Left ventricle myocardium inferior (tissue), 1 donor: ENCODE data around the gene IFIT1. TPM values are rescaled to one million over a fixed set of nuclear protein-coding genes. Genes with fewer than 3 reads are reported as not detected.

Experiments used
- DNase-seq: peaks from one replicate; pipeline ENCODE4 v3.0.0-alpha.2; 2020
- H3K27ac ChIP-seq: fragments of 200-600 bp; replicated peaks from 2 replicates; pipeline ENCODE4 v1.8.0; 2021
- H3K27me3 ChIP-seq: fragments of 200-600 bp; 2 replicates; pipeline ENCODE4 v1.8.0; 2021; ENCODE audit warnings: low read depth
- H3K36me3 ChIP-seq: fragments of 200-600 bp; 2 replicates; pipeline ENCODE4 v1.8.0; 2021
- H3K4me1 ChIP-seq: fragments of 200-600 bp; 2 replicates; pipeline ENCODE4 v1.8.0; 2021
- H3K4me3 ChIP-seq: fragments of 200-600 bp; 2 replicates; pipeline ENCODE4 v1.8.0; 2021; ENCODE audit warnings: mild to moderate bottlenecking, moderate library complexity
- H3K9me3 ChIP-seq: fragments of 200-600 bp; replicated peaks from 2 replicates; pipeline ENCODE4 v1.8.0; 2021
- intact Hi-C: fragments of 100-400 bp; cut with micrococcal nuclease; formaldehyde crosslinking; loops from one replicate; pipeline ENCODE4 v1.11.0; 2022
- total RNA-seq: library from RNA; stranded (reverse); fragmentation: NEBNext Ultra II Directional; extraction: Animal tissue kit (Norgen Biotek cat#: 25700); gene quantifications from one replicate; pipeline ENCODE4 v1.2.1, GENCODE V29; 2021
- TF ChIP-seq, protein P1 (sequence below): fragments of 200-600 bp; IDR thresholded peaks from 2 replicates; pipeline ENCODE4 v1.8.0; 2021; ENCODE audit warnings: antibody characterized with exemption, mild to moderate bottlenecking, borderline replicate concordance
- donor health status: DM: no; HTN: yes; CAD: no; lungs with severe emphysema.

IFIT1 gene
- total RNA-seq, 1 donor from 2014 or later = 31.0 TPM

DNA sequence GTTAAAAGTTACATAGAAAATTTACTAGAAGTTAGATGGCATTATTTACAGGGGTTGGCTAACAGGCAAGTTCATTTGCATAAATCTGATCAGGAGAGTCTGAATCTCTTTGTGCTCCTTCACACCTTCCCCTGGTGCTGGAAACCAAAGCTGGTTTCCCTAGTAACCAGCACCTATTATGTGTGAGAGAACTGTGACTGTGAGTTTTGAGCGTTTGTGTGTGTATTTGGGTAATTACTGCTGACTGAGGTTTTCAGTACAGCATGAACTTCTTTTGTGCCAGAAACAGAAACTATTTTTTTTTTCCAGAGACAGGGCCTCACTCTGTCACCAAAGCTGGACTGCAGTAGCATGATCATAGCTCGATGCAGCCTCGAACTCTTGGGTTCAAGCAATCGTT is 24.9 kb upstream of the IFIT1 start:
- intact Hi-C loops = no loop called here
- Histone ChIP-seq H3K27ac (peak overlapping the region; percentile 22), H3K36me3 (no peaks in the 10 kb centered on the region), H3K4me3 (no peak overlapping the region), H3K27me3 (no peaks in the 10 kb centered on the region), H3K9me3 (no peaks in the 10 kb centered on the region), H3K4me1 (peaks cover 48% of the 10 kb centered on the region)
- TF ChIP-seq, protein P1, sequence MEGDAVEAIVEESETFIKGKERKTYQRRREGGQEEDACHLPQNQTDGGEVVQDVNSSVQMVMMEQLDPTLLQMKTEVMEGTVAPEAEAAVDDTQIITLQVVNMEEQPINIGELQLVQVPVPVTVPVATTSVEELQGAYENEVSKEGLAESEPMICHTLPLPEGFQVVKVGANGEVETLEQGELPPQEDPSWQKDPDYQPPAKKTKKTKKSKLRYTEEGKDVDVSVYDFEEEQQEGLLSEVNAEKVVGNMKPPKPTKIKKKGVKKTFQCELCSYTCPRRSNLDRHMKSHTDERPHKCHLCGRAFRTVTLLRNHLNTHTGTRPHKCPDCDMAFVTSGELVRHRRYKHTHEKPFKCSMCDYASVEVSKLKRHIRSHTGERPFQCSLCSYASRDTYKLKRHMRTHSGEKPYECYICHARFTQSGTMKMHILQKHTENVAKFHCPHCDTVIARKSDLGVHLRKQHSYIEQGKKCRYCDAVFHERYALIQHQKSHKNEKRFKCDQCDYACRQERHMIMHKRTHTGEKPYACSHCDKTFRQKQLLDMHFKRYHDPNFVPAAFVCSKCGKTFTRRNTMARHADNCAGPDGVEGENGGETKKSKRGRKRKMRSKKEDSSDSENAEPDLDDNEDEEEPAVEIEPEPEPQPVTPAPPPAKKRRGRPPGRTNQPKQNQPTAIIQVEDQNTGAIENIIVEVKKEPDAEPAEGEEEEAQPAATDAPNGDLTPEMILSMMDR = no peak
- DNase-seq = no peak

DNA sequence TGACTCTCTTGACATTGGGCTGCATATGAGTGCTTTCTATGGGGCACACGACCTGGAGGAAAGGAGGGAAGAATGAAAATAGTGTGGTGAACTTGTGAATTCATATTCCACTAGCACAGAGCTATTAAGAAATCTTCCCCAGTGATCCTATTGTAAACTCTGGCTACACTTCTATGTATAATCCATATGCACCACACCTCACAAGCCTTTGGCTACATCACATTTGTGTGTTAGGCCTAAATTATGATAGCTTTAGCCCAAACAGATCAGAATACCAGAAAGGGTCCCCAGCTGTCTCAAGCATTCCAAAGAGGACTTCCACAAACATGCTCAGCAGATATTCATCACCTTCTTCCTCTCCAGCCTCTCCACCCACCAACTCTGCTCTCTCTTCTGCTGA is 24.3 kb upstream of the IFIT1 start:
- Histone ChIP-seq H3K27me3 (no peaks in the 10 kb centered on the region), H3K27ac (no peak overlapping the region), H3K4me3 (no peak overlapping the region), H3K9me3 (no peaks in the 10 kb centered on the region), H3K4me1 (peaks cover 45% of the 10 kb centered on the region), H3K36me3 (no peaks in the 10 kb centered on the region)
- DNase-seq = no peak
- TF ChIP-seq, protein P1 = no peak
- intact Hi-C loops = no loop called here

DNA sequence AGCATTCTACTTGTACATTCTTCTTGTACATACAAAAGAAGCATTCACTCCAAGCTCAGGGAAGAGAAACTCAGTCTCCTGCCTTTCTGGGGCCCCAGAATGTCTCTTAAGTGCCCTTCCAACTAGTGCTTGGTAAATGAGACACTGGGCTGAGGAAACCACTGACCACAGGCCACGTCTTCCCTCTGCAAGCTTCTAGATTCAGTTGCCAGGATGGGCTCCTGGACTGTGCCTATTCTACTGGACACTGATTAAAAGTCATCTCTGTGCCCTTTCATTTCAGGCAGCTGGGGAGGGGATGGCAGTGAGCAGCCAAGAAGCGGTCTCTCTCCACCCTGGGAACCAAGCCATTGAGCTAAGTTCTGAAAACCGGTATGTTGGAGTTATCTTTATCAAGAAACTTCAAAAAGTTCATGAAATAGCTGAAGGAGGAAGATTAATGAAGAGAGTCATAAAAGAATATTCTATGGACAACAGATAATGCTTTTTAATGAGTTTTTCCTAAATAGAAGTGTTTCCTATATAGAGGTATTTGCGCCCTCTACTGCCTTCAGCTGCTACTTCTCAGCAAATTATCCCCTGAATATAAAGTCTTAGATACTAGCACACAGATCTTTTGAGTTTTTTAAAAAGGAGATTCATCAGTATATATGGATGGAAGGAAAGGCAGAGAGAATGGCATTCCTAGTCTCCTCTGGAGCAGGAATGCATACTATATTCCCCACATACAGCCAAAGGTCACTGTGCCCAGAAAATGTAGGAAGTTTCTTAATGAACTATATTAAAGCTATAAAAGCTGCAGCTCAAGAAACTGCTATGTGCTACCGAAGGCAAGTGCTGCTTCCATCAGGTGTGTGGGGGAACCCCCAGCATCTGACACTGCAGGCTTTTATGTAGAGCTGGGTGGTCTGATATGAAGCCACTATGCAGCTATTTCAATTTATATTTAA is 23.0 kb upstream of the IFIT1 start:
- no peak for DNase-seq
- intact Hi-C loops = no loop called here
- Histone ChIP-seq H3K9me3 (no peaks in the 10 kb centered on the region), H3K27me3 (no peaks in the 10 kb centered on the region), H3K4me1 (peaks cover 50% of the 10 kb centered on the region), H3K27ac (peak overlapping the region; percentile 14), H3K4me3 (no peak overlapping the region), H3K36me3 (no peaks in the 10 kb centered on the region)
- TF ChIP-seq, protein P1 = peak; percentile 63

DNA sequence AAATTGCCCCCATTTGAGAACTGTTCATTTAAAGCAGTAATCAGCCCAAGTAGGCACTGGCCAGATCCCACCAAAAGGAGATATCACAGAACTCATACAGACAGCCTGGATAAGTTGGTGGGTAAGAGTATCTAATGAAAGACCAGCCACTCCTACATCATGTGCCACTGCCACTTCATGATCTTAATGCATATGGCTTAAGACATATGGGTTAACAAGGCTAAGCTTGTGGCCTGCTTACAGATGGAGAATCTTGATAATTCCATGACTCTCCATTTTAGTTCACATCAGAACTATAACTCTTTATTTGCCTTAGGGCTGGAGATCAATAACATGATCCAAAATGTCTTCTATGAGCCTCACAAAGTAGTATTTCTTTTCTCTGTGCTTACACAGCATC is 21.3 kb upstream of the IFIT1 start:
- Histone ChIP-seq H3K9me3 (no peaks in the 10 kb centered on the region), H3K27me3 (no peaks in the 10 kb centered on the region), H3K4me3 (no peak overlapping the region), H3K27ac (no peak overlapping the region), H3K4me1 (peaks cover 59% of the 10 kb centered on the region), H3K36me3 (no peaks in the 10 kb centered on the region)
- TF ChIP-seq, protein P1 = no peak
- DNase-seq = no peak
- intact Hi-C loops = no loop called here

DNA sequence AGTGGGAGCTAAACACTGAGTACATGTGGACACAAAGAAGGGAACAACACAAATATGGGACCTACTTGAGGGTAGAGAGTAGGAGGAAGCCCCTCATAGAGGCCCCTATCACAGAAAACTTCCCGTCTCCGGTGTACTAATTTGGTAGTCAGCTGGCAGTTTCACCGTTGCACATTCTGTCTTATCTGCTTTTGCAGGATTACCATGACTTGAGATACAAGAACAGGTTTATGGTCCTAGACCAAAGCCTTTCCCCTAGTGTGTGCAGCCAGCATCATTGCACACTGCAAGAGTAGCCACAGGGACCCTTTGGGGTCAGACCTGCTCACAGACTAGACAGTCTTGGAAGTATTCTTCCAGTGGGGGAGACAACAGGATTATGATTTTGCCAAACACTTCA is 20.4 kb upstream of the IFIT1 start:
- intact Hi-C loops = no loop called here
- TF ChIP-seq, protein P1 = no peak
- Histone ChIP-seq H3K36me3 (no peaks in the 10 kb centered on the region), H3K4me1 (peaks cover 59% of the 10 kb centered on the region), H3K9me3 (no peaks in the 10 kb centered on the region), H3K27ac (no peak overlapping the region), H3K4me3 (no peak overlapping the region), H3K27me3 (no peaks in the 10 kb centered on the region)
- DNase-seq = no peak
